Activated T-cell treated with anti-CD3 and anti-CD28 coated beads, Interleukin-2, amount 50 U/mL, for 24 hours (primary cell): Measurements from ENCODE around the gene NUAK1.

Experiments
- DNase-seq: peaks from one replicate; pipeline ENCODE4 v3.0.0-alpha.2; 2020
- H3K27ac Mint-ChIP-seq: 2 replicates; pipeline ENCODE4 v1.8.0; 2020; ENCODE audit warnings: mild to moderate bottlenecking, mixed read lengths
- H3K27me3 Mint-ChIP-seq: 2 replicates; pipeline ENCODE4 v1.8.0; 2020; ENCODE audit warnings: mixed read lengths
- H3K36me3 Mint-ChIP-seq: 2 replicates; pipeline ENCODE4 v1.8.0; 2020; ENCODE audit warnings: low read depth, mixed read lengths
- H3K4me1 Mint-ChIP-seq: 2 replicates; pipeline ENCODE4 v1.8.0; 2020; ENCODE audit warnings: low read depth, mixed read lengths
- H3K4me3 Mint-ChIP-seq: 2 replicates; pipeline ENCODE4 v1.8.0; 2020; ENCODE audit warnings: mild to moderate bottlenecking, moderate library complexity, mixed read lengths
- H3K9me3 Mint-ChIP-seq: 2 replicates; pipeline ENCODE4 v1.8.0; 2020; ENCODE audit warnings: mixed read lengths

Gene NUAK1

DNA sequence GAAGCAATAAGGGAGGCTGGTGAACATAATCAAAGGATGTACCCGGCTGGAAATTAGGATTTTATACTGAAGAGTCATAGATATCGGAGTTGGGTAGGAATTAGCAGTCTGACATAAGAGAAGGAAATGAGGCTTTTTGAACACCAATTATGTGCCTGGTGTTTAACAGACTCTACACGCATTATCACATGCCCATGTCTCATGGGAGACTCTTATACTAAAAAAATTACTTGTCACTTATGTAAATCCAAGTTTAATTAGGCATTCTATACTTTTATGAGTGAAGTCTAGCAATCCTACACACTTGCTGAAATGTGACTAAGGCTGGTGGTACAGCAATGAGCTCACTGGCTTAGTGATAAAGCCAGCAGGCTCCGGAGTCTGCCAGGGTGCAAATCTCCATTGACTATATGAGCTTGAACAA lies 93.5 kb downstream of the NUAK1 start:
- Mint-ChIP-seq H3K27me3 (peaks cover 15% of the 10 kb centered on the region), H3K36me3 (no peaks in the 10 kb centered on the region), H3K4me1 (no peaks in the 10 kb centered on the region), H3K9me3 (no peaks in the 10 kb centered on the region), H3K27ac (no peak overlapping the region), H3K4me3 (no peak overlapping the region)
- no peak for DNase-seq

DNA sequence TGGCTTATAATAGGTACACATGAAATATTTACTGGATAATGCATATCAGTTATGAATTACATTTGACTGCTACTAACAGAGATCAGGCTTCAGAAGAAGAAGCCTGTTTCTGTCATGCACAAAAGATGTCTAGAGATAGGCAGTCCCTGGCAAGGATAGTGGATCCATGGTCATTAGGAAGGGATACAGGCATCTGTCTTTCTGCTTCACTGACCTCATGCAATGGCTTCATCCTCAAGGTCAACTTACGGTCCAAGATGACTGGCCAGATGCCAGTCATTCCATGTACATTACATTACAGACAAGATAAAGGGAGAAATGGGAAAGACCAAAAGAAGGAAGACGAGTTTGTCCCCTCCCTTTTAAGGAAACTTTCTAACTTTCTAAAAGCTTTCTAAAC lies 94.0 kb downstream of the NUAK1 start:
- Mint-ChIP-seq H3K27me3 (peaks cover 10% of the 10 kb centered on the region), H3K27ac (no peak overlapping the region), H3K4me3 (no peak overlapping the region), H3K4me1 (no peaks in the 10 kb centered on the region), H3K9me3 (no peaks in the 10 kb centered on the region), H3K36me3 (no peaks in the 10 kb centered on the region)
- DNase-seq = no peak

DNA sequence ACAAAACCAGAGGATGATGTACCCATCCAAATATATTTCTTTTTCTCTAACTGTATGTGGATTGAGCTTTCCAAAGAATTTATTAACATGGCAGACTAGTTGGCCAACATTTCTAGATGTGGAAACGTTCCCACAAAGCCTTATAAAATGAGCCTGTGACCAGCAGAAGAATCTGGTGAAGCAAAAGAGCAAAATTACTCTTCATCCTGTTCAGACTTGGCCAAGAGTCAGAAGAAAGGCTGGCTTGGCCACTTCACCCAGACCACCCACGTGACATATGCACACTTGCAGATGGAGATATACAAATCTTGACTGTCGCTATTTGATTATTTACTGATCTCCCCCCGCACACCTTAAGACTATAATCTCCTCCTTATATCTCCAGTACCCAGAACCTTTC lies 96.7 kb downstream of the NUAK1 start:
- Mint-ChIP-seq H3K4me3 (no peak overlapping the region), H3K9me3 (no peaks in the 10 kb centered on the region), H3K36me3 (no peaks in the 10 kb centered on the region), H3K4me1 (no peaks in the 10 kb centered on the region), H3K27ac (no peak overlapping the region), H3K27me3 (peaks cover 9% of the 10 kb centered on the region)
- no peak for DNase-seq

DNA sequence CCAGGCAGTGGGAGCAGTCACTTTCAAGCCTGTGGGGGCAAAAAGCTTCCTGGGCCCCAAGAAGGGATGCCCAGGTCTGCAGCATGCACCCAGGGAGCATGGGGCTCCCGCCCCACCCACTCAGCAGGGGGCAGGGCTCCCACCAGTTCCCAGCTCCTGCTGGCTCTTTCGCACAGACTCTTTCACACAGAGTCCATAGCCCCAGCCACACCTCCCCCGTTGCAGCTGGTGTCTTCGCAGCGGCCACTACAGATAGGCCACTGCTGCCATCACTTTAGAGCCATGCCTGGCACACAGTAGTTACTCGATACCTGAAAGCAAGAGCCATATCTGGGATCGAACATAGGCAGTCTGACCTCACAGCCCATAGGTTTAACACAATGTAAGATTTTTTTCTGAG lies 98.2 kb downstream of the NUAK1 start:
- H3K4me3 Mint-ChIP-seq = no peak overlapping the region
- H3K27me3 Mint-ChIP-seq = peaks cover 9% of the 10 kb centered on the region
- H3K27ac Mint-ChIP-seq = no peak overlapping the region
- H3K4me1 Mint-ChIP-seq = no peaks in the 10 kb centered on the region
- H3K9me3 Mint-ChIP-seq = no peaks in the 10 kb centered on the region
- DNase-seq = no peak
- H3K36me3 Mint-ChIP-seq = no peaks in the 10 kb centered on the region

- Mint-ChIP-seq H3K4me1 (no peaks in the 10 kb centered on the region), H3K27ac (no peak overlapping the region), H3K4me3 (no peak overlapping the region), H3K9me3 (no peaks in the 10 kb centered on the region), H3K36me3 (no peaks in the 10 kb centered on the region), H3K27me3 (peaks cover 9% of the 10 kb centered on the region)
- DNase-seq = no peak
Measured at GRCh38 chr12:106039646-106040404, 98.9 kb downstream of the NUAK1 start.

- Mint-ChIP-seq H3K4me3 (no peak overlapping the region), H3K27ac (no peak overlapping the region), H3K27me3 (peaks cover 9% of the 10 kb centered on the region), H3K4me1 (no peaks in the 10 kb centered on the region), H3K9me3 (no peaks in the 10 kb centered on the region), H3K36me3 (no peaks in the 10 kb centered on the region)
- no peak for DNase-seq
Measured at GRCh38 chr12:106039242-106039641, 99.5 kb downstream of the NUAK1 start.

GRCh38 chr12:106037524-106038298 lies 101.0 kb downstream of the NUAK1 start:
- peaks cover 9% of the 10 kb centered on the region for H3K27me3 Mint-ChIP-seq
- no peaks in the 10 kb centered on the region for H3K36me3 Mint-ChIP-seq
- H3K4me3 Mint-ChIP-seq = no peak overlapping the region
- no peaks in the 10 kb centered on the region for H3K9me3 Mint-ChIP-seq
- DNase-seq = no peak
- no peak overlapping the region for H3K27ac Mint-ChIP-seq
- no peaks in the 10 kb centered on the region for H3K4me1 Mint-ChIP-seq

DNA sequence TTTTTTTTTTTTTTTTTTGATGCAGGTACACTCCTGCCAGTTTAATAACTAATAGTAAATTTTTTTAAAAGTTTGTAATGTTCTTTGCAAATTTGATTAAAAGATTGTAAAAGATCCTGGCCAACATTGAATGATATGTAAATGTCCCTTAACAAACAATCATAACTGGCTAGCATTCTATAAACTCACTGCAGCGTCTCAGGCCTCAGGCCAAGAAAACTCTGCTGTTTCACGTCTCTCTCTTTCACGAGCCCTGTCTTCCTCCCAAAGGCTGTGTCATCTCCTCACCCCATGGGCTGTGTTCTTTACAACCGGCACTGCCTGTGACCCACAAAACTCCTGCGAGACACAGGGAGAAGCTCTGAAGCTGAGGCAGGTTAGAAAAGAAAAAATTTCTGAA lies 103.3 kb downstream of the NUAK1 start:
- Mint-ChIP-seq H3K4me3 (no peak overlapping the region), H3K36me3 (no peaks in the 10 kb centered on the region), H3K9me3 (no peaks in the 10 kb centered on the region), H3K27ac (no peak overlapping the region), H3K27me3 (peaks cover 12% of the 10 kb centered on the region), H3K4me1 (peaks cover 2% of the 10 kb centered on the region)
- no peak for DNase-seq

GRCh38 chr12:106034316-106034715 lies 104.4 kb downstream of the NUAK1 start:
- no peak for DNase-seq
- Mint-ChIP-seq H3K9me3 (no peaks in the 10 kb centered on the region), H3K27ac (no peak overlapping the region), H3K36me3 (no peaks in the 10 kb centered on the region), H3K4me1 (peaks cover 2% of the 10 kb centered on the region), H3K4me3 (no peak overlapping the region), H3K27me3 (peaks cover 9% of the 10 kb centered on the region)

DNA sequence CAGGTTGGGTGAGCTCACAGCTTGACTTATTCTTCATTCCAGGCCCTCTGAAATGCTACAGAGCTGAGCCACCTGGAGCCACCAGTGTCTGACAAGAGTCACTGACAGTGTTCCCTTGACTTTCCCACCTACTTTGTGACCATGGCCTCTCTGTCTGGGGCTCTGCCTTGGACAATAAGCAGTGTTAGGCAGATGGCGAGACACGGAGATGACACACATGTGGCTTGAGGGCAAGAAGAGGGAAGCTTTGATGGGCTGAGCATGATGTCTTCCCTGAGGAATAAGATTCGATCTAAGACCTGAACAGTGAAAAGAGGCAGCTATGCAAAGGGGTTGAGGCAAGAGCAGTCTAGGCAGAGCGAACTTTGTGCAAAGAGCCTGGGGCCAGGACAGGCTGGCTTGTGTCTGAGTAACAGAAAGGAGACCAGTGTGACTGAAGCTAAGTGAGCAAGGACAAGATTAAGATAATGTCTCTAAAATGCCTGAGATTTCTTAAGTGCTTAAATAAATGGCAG lies 105.5 kb downstream of the NUAK1 start:
- no peaks in the 10 kb centered on the region for H3K36me3 Mint-ChIP-seq
- peaks cover 2% of the 10 kb centered on the region for H3K4me1 Mint-ChIP-seq
- DNase-seq = no peak
- peaks cover 7% of the 10 kb centered on the region for H3K27me3 Mint-ChIP-seq
- H3K4me3 Mint-ChIP-seq = no peak overlapping the region
- no peak overlapping the region for H3K27ac Mint-ChIP-seq
- no peaks in the 10 kb centered on the region for H3K9me3 Mint-ChIP-seq

DNA sequence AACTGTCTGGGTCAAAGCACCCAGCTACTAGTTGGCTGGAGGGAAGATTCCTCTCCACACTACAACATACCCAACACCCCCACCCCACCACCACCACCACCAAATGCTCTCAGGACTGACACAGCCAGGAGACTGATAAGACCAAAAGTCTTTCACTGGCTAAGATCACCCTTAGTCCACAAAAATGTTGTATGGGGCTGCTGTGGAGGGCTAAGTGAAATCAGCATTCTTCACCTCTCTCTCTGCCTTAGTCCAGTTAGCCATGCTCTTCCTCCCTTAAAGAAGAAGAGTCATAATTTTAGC lies 106.2 kb downstream of the NUAK1 start:
- no peak for DNase-seq
- Mint-ChIP-seq H3K4me3 (no peak overlapping the region), H3K27me3 (peaks cover 7% of the 10 kb centered on the region), H3K36me3 (no peaks in the 10 kb centered on the region), H3K9me3 (no peaks in the 10 kb centered on the region), H3K27ac (no peak overlapping the region), H3K4me1 (peaks cover 2% of the 10 kb centered on the region)

DNA sequence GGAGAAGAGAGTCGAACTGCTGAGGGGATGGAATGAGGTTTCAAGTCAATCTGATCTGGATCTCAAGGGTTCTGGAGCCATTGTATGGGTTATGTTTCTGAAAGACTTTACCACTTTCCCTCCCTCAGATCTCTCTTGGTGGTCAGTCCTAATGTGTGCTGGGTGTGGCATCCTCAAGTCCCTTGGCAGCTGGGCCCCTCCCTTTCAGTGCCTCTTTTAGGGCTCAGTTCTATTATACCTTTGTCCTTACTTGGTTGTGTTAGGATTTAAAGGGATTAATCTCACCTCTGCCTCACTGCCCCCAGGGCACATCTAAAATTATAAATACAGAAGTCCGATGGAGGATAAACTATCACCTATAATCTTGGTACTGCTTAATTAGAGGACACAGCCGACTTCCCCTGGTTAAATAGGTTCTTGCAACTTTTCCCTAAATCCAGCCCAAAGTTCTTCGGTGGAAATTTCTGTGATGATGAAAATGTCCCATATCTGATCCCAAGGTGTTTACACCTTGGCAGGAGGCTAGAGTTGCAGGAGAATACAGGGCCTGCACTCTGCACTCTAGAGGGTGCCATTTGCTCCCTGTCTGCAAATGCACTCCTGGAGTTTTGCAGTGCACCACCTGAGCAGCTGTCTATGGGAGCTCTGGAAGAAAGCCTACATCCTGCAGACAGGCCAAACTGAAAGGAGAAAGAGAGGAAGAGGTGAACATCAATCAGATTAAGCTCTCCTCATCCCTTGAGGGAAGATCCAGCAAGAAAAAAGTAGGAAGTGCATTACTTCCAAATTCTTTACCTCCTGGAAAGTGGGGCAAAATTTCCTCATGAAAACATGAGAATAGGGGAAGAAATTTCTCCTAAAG lies 106.8 kb downstream of the NUAK1 start:
- Mint-ChIP-seq H3K27me3 (peaks cover 11% of the 10 kb centered on the region), H3K9me3 (no peaks in the 10 kb centered on the region), H3K4me1 (peaks cover 2% of the 10 kb centered on the region), H3K4me3 (no peak overlapping the region), H3K36me3 (no peaks in the 10 kb centered on the region), H3K27ac (no peak overlapping the region)
- no peak for DNase-seq

DNA sequence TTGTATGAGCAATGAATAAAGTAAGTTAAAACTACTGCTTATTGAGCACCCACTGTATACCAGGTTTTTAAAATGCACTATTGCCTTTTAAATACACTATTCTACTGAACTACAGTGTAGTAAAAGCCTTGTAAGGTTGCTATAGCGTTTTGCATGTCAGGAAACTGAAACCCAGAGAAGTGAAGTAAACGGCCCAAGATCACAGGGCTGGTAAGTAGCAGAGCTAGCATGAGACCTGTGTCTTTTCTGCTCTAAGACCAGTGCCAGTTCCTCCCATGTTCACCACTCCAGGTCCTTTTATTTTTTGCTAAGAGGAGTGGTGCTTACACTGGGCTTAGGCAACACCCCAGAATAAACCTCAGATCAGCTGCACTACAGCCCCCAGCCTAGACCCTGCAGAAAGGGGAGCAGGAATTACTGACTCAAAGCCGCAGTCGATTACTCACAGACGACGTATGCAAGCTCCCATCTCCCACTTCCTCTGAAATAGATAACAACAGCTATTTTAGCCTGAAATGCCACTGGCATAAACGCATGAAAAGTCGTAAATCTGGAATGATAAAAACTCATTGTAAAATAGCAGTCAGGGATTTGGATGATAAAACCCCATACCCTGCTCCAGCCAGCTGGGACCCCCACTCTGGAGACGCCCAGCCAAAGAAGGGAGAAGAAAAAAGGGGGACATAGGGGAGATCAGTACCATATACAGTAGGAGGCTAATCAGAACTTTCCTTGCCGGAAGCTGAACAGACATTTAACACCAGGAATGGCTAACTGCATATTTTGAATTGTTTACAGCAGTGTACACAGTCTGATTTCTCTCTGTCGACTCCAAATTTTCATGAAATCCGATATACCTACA lies 108.3 kb downstream of the NUAK1 start:
- no peak overlapping the region for H3K4me3 Mint-ChIP-seq

DNA sequence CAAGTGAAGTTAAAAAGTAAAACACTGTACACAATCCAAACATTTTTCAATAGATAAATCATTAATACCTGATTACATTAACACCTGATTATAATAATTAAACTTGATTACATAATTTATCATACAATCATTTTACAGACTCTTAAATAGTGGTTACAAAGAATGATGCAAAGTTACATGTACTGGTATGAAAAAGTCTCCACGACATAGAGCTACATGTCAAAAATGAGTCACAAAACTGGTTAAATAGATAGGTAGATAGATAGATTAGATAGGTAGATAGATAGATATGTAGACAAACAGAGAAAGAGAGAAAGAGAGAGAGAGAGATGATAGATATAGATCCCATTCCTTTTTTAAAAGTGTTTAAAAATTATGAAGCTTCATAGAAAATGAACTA lies 109.2 kb downstream of the NUAK1 start:
- Mint-ChIP-seq H3K36me3 (no peaks in the 10 kb centered on the region), H3K4me3 (no peak overlapping the region), H3K9me3 (no peaks in the 10 kb centered on the region), H3K27ac (no peak overlapping the region), H3K27me3 (peaks cover 18% of the 10 kb centered on the region), H3K4me1 (peaks cover 2% of the 10 kb centered on the region)
- DNase-seq = no peak

More for the DNA sequence above, 108.3 kb downstream of the NUAK1 start:
- Mint-ChIP-seq H3K27ac (no peak overlapping the region), H3K4me1 (peaks cover 2% of the 10 kb centered on the region), H3K36me3 (no peaks in the 10 kb centered on the region), H3K27me3 (peaks cover 18% of the 10 kb centered on the region), H3K9me3 (no peaks in the 10 kb centered on the region)
- no peak for DNase-seq
